Mucosa of descending colon (tissue), 3 donors: Measurements from ENCODE around the gene RAB37. TPM values are rescaled to one million over a fixed set of nuclear protein-coding genes. Genes with fewer than 3 reads are reported as not detected.

Experiments
- ATAC-seq: fragments of 200-7000 bp; cut with Tn5 transposase; one replicate; pipeline ENCODE4 v1.9.1; 2020; ENCODE audit warnings: mild to moderate bottlenecking, moderate library complexity
- DNase-seq, 3 donors: peaks; one replicate each; pipeline ENCODE4 v3.0.0-alpha.2; 2020
- H3K36me3 ChIP-seq: fragments of 200-600 bp; one replicate; pipeline ENCODE4 v1.8.0; 2021; ENCODE audit warnings: low read depth, mild to moderate bottlenecking
- H3K4me1 ChIP-seq: fragments of 200-600 bp; one replicate; pipeline ENCODE4 v1.8.0; 2021; ENCODE audit warnings: low read depth, mild to moderate bottlenecking
- H3K4me3 ChIP-seq: fragments of 200-600 bp; one replicate; pipeline ENCODE4 v1.8.0; 2021; ENCODE audit warnings: mild to moderate bottlenecking
- H3K9me3 ChIP-seq: fragments of 200-600 bp; one replicate; pipeline ENCODE4 v1.8.0; 2021; ENCODE audit warnings: mild to moderate bottlenecking
- CTCF ChIP-seq: fragments of 200-600 bp; IDR thresholded peaks from one replicate; pipeline ENCODE4 v1.8.0; 2022; ENCODE audit warnings: antibody characterized with exemption, mild to moderate bottlenecking
- intact Hi-C, 2 donors: fragments of 100-400 bp; cut with DNase I in 1 of 2; cut with micrococcal nuclease in 1 of 2; formaldehyde crosslinking; loops; one replicate each; pipeline versions ENCODE4 v1.11.0 to v1.11.1; 2022; cut with DNase I, micrococcal nuclease
- total RNA-seq, 3 donors: library from RNA; stranded (reverse); fragmentation: NEBNext Ultra II Directional in 2 of 3; extraction: Animal tissue kit (Norgen Biotek cat#: 25700) in 2 of 3; gene quantifications; one replicate each; pipeline versions ENCODE4 v1.2.1 to v1.2.4, GENCODE V29; 2021 to 2023
- donor health status: DM: no; HTN: no; CAD: no; lungs with moderate emphysema.
- donor health status: DM: no; HTN: no; CAD: no.
- donor health status: DM: no; HTN: yes; CAD: no.

RAB37 gene
- total RNA-seq, 3 donors from 2014 or later, result 4.3 to 9.8 (median 9.0) TPM

GRCh38 chr17:74772053-74772452, 35.0 kb downstream of the RAB37 start:
- no peak for TF ChIP-seq CTCF
- H3K9me3 ChIP-seq, result no peaks in the 10 kb centered on the region
- no peak overlapping the region for H3K4me3 ChIP-seq
- ATAC-seq (no peak), DNase-seq (no peak)
- intact Hi-C loops, result no loop called here
- no peaks in the 10 kb centered on the region for H3K36me3 ChIP-seq
- H3K4me1 ChIP-seq, result peaks cover 19% of the 10 kb centered on the region

- no peak for TF ChIP-seq CTCF
- intact Hi-C loops, result no loop called here
- Histone ChIP-seq H3K9me3 (no peaks in the 10 kb centered on the region), H3K36me3 (no peaks in the 10 kb centered on the region), H3K4me1 (peaks cover 25% of the 10 kb centered on the region), H3K4me3 (no peak overlapping the region)
- ATAC-seq (no peak), DNase-seq (no peak)
Measured at GRCh38 chr17:74773414-74773813, 36.4 kb downstream of the RAB37 start.

GRCh38 chr17:74773871-74774286, 36.8 kb downstream of the RAB37 start:
- H3K4me3 ChIP-seq, result no peak overlapping the region
- no peaks in the 10 kb centered on the region for H3K36me3 ChIP-seq
- TF ChIP-seq CTCF, result no peak
- peaks cover 25% of the 10 kb centered on the region for H3K4me1 ChIP-seq
- ATAC-seq (no peak), DNase-seq (no peak)
- no peaks in the 10 kb centered on the region for H3K9me3 ChIP-seq
- intact Hi-C loops, result no loop called here

GRCh38 chr17:74775409-74776043, 38.5 kb downstream of the RAB37 start:
- no peaks in the 10 kb centered on the region for H3K36me3 ChIP-seq
- intact Hi-C loops, result no loop called here
- ATAC-seq (peak; percentile 0), DNase-seq (no peak)
- peaks cover 25% of the 10 kb centered on the region for H3K4me1 ChIP-seq
- H3K4me3 ChIP-seq, result peak overlapping the region; percentile 50
- H3K9me3 ChIP-seq, result no peaks in the 10 kb centered on the region
- TF ChIP-seq CTCF, result no peak

GRCh38 chr17:74776044-74776962, 39.2 kb downstream of the RAB37 start, which contains the start of gene NAT9:
Gene NAT9 (minus strand): TSS chr17:74776345. CDS start chr17:74775698, 647 bp downstream.
- intact Hi-C loops, result no loop called here
- H3K4me3 ChIP-seq, result peak within 1 kb of the TSS; percentile 50
- H3K36me3 ChIP-seq, result no peaks in the 10 kb centered on the region
- H3K4me1 ChIP-seq, result peaks cover 20% of the 10 kb centered on the region
- no peak for TF ChIP-seq CTCF
- DNase-seq, result peak; percentile 98 to 100 (median 99)
- H3K9me3 ChIP-seq, result no peaks in the 10 kb centered on the region
- ATAC-seq, result peak; percentile 97
